H4 (cell line): ENCODE data around the gene PITPNM1. TPM values are rescaled to one million over a fixed set of nuclear protein-coding genes. Genes with fewer than 3 reads are reported as not detected.

Source experiments
- total RNA-seq: library from RNA; depleted of rRNA; stranded (reverse); fragments of >200 nt; shearing (Covaris generic); gene quantifications from 2 replicates; pipeline ENCODE4 v1.2.3, GENCODE V29; 2014; rRNA removed

The PITPNM1 gene
- total RNA-seq, 1 experiment from 2014 or later: 13.7 TPM

Other genes with a start within 250 kb of the PITPNM1 start
- 15.2 and 16.3 TPM in 2 replicates for gene GRK2, start 238.9 kb downstream of the PITPNM1 start, total RNA-seq
- 5.6 and 6.1 TPM in 2 replicates for gene ANKRD13D, start 216.1 kb downstream of the PITPNM1 start, total RNA-seq
- gene SSH3, start 201.8 kb downstream of the PITPNM1 start, total RNA-seq: 6.5 and 8.5 TPM in 2 replicates
- 71.6 and 77.4 TPM in 2 replicates for gene POLD4, start 151.8 kb downstream of the PITPNM1 start, total RNA-seq
- 7.0 and 8.3 TPM in 2 replicates for gene CLCF1, start 131.8 kb downstream of the PITPNM1 start, total RNA-seq
- 7.3 and 8.3 TPM in 2 replicates for gene RAD9A, start 113.4 kb downstream of the PITPNM1 start, total RNA-seq
- gene PPP1CA, start 103.5 kb downstream of the PITPNM1 start, total RNA-seq: 212 and 231 TPM in 2 replicates
- not detected in 2 replicates for gene TBC1D10C, start 101.3 kb downstream of the PITPNM1 start, total RNA-seq
- not detected in 2 replicates for gene CARNS1, start 89.7 kb downstream of the PITPNM1 start, total RNA-seq
- gene RPS6KB2, start 76.9 kb downstream of the PITPNM1 start, total RNA-seq: 38.1 and 51.3 TPM in 2 replicates
- gene PTPRCAP, start 67.7 kb downstream of the PITPNM1 start, total RNA-seq: 0.41 and 4.0 TPM in 2 replicates
- gene CORO1B, start 61.9 kb downstream of the PITPNM1 start, total RNA-seq: 96.0 and 111 TPM in 2 replicates
- not detected in 2 replicates for gene GPR152, start 52.6 kb downstream of the PITPNM1 start, total RNA-seq
- 0.39 TPM in 1 of 2 replicates, not detected in the other for gene CABP4, start 50.0 kb downstream of the PITPNM1 start, total RNA-seq
- gene TMEM134, start 36.1 kb downstream of the PITPNM1 start, total RNA-seq: 17.3 and 38.6 TPM in 2 replicates
- gene AIP, start 22.3 kb downstream of the PITPNM1 start, total RNA-seq: 69.9 and 83.0 TPM in 2 replicates
- gene CDK2AP2, start 2.8 kb upstream of the PITPNM1 start, total RNA-seq: 28.3 and 32.3 TPM in 2 replicates
- not detected in 2 replicates for gene CABP2, start 18.1 kb upstream of the PITPNM1 start, total RNA-seq
- 2,091 and 2,096 TPM in 2 replicates for gene GSTP1, start 78.4 kb upstream of the PITPNM1 start, total RNA-seq
- gene NDUFV1, start 101.6 kb upstream of the PITPNM1 start, total RNA-seq: 128 and 143 TPM in 2 replicates
- 12.4 and 15.7 TPM in 2 replicates for gene NUDT8, start 124.6 kb upstream of the PITPNM1 start, total RNA-seq
- gene TBX10, start 134.4 kb upstream of the PITPNM1 start, total RNA-seq: not detected in 2 replicates
- gene ACY3, start 145.4 kb upstream of the PITPNM1 start, total RNA-seq: 0.31 and 0.47 TPM in 2 replicates
- not detected in 2 replicates for gene ALDH3B2, start 169.3 kb upstream of the PITPNM1 start, total RNA-seq